ENCODE measurements around the gene IGSF6. TPM values are rescaled to one million over a fixed set of nuclear protein-coding genes. Genes with fewer than 3 reads are reported as not detected.
A peak's percentile ranks its signal among the peaks of the same experiment; 100 is the strongest.

Gene IGSF6
- polyA plus RNA-seq, 1 of the 3 experiments (the other 2 are of a cell fraction), result not detected

- TF ChIP-seq PBX3 (IDR thresholded peaks at IDR 0.05), result peak; percentile 94
- peak; percentile 16; the same call in 1 of the 2 replicates for TF ChIP-seq TAF1 (IDR thresholded peaks at IDR 0.05; ENCODE audit: borderline replicate concordance, low read depth, low read length)
- TF ChIP-seq RAD21 (IDR thresholded peaks at IDR 0.05; ENCODE audit: low read length), result 0 out of 2 replicates have a peak, but pooled peaks have one; percentile 15
- TF ChIP-seq FOSL2 (IDR thresholded peaks at IDR 0.05; ENCODE audit: borderline replicate concordance, low read depth), result peak; percentile 87
- no peak for TF ChIP-seq FOXM1 (IDR thresholded peaks at IDR 0.05; ENCODE audit: low read depth)
- peak; percentile 89 for TF ChIP-seq POLR2AphosphoS5 (IDR thresholded peaks at IDR 0.05; ENCODE audit: low read depth, low read length)
- no peak for TF ChIP-seq NRF1 (IDR thresholded peaks at IDR 0.05; ENCODE audit: low read depth, low read length)
- TF ChIP-seq ELF1 (IDR thresholded peaks at IDR 0.05), result no peak
- TF ChIP-seq GABPA (IDR thresholded peaks at IDR 0.05; ENCODE audit: low read depth), result 0 out of 2 replicates have a peak, but pooled peaks have one; percentile 11
- peak; percentile 63; the same call in 1 of the 2 replicates for TF ChIP-seq USF1 (IDR thresholded peaks at IDR 0.05; ENCODE audit: borderline replicate concordance, low read depth)
- no peak for TF ChIP-seq EZH2phosphoT487 (IDR thresholded peaks at IDR 0.05; ENCODE audit: borderline replicate concordance, low read depth)
- TF ChIP-seq TCF12 (IDR thresholded peaks at IDR 0.05), result peak; percentile 99
Measured at GRCh38 chr16:21626659-21627277, 25.6 kb downstream of the IGSF6 start (continued).

GRCh38 chr16:21625026-21625425 lies 27.4 kb downstream of the IGSF6 start:
- DNase-seq, result no peak
- Histone ChIP-seq H3K4me2 (no peak overlapping the region), H3K9ac (no peak overlapping the region), H3K36me3 (replicated peaks in 1 of 2; ENCODE audit: control insufficient read depth in 1 of 2, insufficient read depth in 2 of 2, low read length in 1 of 2) (peaks cover 5 to 44% of the 10 kb centered on the region in 2 experiments), H2AFZ (ENCODE audit: low read depth) (no peak overlapping the region), H3F3A (replicated peaks; ENCODE audit: insufficient read depth) (peaks cover 39% of the 10 kb centered on the region), H4K20me1 (ENCODE audit: insufficient read depth) (no peaks in the 10 kb centered on the region), H3K4me1 (ENCODE audit: control insufficient read depth in 1 of 2, insufficient read depth in 2 of 2, low read depth in 1 of 2, low read length in 1 of 2) (peaks cover 20 to 23% of the 10 kb centered on the region in 2 experiments), H3K9me3 (no peaks in the 10 kb centered on the region), H3K27ac (ENCODE audit: low read depth in 2 of 2, low read length in 1 of 2) (peak overlapping the region; percentile 99), H3K9me2 (no peaks in the 10 kb centered on the region), H3K27me3 (ENCODE audit: insufficient read depth) (no peaks in the 10 kb centered on the region), H3K79me2 (ENCODE audit: insufficient read depth) (peaks cover 70% of the 10 kb centered on the region), H3K4me3 (ENCODE audit: low read depth in 2 of 2, low read length in 1 of 2) (no peak overlapping the region)
- ChIA-PET CTCF (interaction anchor here (0.7 to 2.3 kb wide), 5 partner anchors 11 to 453 kb away, joined by 3 to 4 read pairs (median 3); no protein-coding TSS in a partner anchor), POLR2A (no interaction called here)
- WGBS (ENCODE audit: low lambda C conversion rate), result 86% methylated on average over 1 of the region's 1 CpG
- TF ChIP-seq USF1 (IDR thresholded peaks at IDR 0.05; ENCODE audit: borderline replicate concordance, low read depth) (no peak), RAD21 (IDR thresholded peaks at IDR 0.05; ENCODE audit: low read length) (no peak), FOXJ3 (CRISPR knock-in tag; IDR thresholded peaks at IDR 0.05) (no peak), IRF3 (IDR thresholded peaks at IDR 0.05; ENCODE audit: low read depth, low read length) (no peak), PBX3 (IDR thresholded peaks at IDR 0.05) (no peak), EZH2phosphoT487 (IDR thresholded peaks at IDR 0.05; ENCODE audit: borderline replicate concordance, low read depth) (no peak), RXRA (IDR thresholded peaks at IDR 0.05; ENCODE audit: borderline replicate concordance, low read depth) (no peak), TAF1 (IDR thresholded peaks at IDR 0.05; ENCODE audit: borderline replicate concordance, low read depth, low read length) (no peak)
